HepG2 (cell line): ENCODE data around the gene SMIM13. TPM values are rescaled to one million over a fixed set of nuclear protein-coding genes. Genes with fewer than 3 reads are reported as not detected.

Experiments used
- ATF2 ChIP-seq: sonication (generic); formaldehyde crosslinking; IDR thresholded peaks from 2 replicates; pipeline ENCODE4 v1.4.0; 2020; ENCODE audit warnings: missing genetic modification reagents
- E2F5 ChIP-seq: sonication (generic); formaldehyde crosslinking; conservative IDR thresholded peaks from 2 replicates; pipeline ENCODE4 v1.4.0; 2020; ENCODE audit warnings: missing genetic modification reagents
- ELK4 ChIP-seq: sonication (generic); formaldehyde crosslinking; IDR thresholded peaks from 2 replicates; pipeline ENCODE4 v1.9.0; 2021; ENCODE audit warnings: missing genetic modification reagents, borderline replicate concordance
- FOSL2 ChIP-seq: sonication (generic); formaldehyde crosslinking; IDR thresholded peaks from 2 replicates; pipeline ENCODE4 v1.4.0; 2020; ENCODE audit warnings: missing genetic modification reagents
- GLI4 ChIP-seq: sonication (generic); formaldehyde crosslinking; IDR thresholded peaks from 2 replicates; pipeline ENCODE4 v1.5.1; 2020; ENCODE audit warnings: missing genetic modification reagents, mild to moderate bottlenecking, moderate library complexity, borderline replicate concordance
- HES4 ChIP-seq: sonication (generic); formaldehyde crosslinking; IDR thresholded peaks from 2 replicates; pipeline ENCODE4 v1.9.0; 2021; ENCODE audit warnings: mild to moderate bottlenecking, missing genetic modification reagents, borderline replicate concordance
- HNRNPLL ChIP-seq: fragments of 200-400 bp; formaldehyde crosslinking; IDR thresholded peaks from 2 replicates; pipeline ENCODE4 v1.6.1; 2017; ENCODE audit warnings: mild to moderate bottlenecking, low read depth, low read length; ENCODE audit not compliant: poor library complexity, severe bottlenecking
- IRF1 ChIP-seq: sonication (generic); formaldehyde crosslinking; IDR thresholded peaks from 2 replicates; pipeline ENCODE4 v1.4.0; 2020; ENCODE audit warnings: low read depth, mild to moderate bottlenecking, missing genetic modification reagents
- KAT7 ChIP-seq: IDR thresholded peaks from 2 replicates; pipeline ENCODE4 v1.6.1; 2018; ENCODE audit warnings: borderline replicate concordance, missing compliant biosample characterization
- NFATC3 ChIP-seq: sonication (generic); formaldehyde crosslinking; IDR thresholded peaks from 2 replicates; pipeline ENCODE4 v1.5.1; 2020; ENCODE audit warnings: mild to moderate bottlenecking, missing genetic modification reagents
- POLR2AphosphoS5 ChIP-seq: IDR thresholded peaks from 2 replicates; pipeline ENCODE4 v1.6.1; 2012; ENCODE audit warnings: low read depth, low read length
- REPIN1 ChIP-seq: sonication (generic); formaldehyde crosslinking; IDR thresholded peaks from 2 replicates; pipeline ENCODE4 v1.8.0; 2022; ENCODE audit warnings: missing genetic modification reagents, low read depth, mild to moderate bottlenecking, borderline replicate concordance
- RFXAP ChIP-seq: sonication (generic); formaldehyde crosslinking; IDR thresholded peaks from 2 replicates; pipeline ENCODE4 v1.4.0; 2020; ENCODE audit warnings: missing genetic modification reagents, borderline replicate concordance
- USF2 ChIP-seq, 2 experiments: sonication (generic) in 1 of 2; formaldehyde crosslinking in 1 of 2; IDR thresholded peaks; 2 replicates each; pipeline versions ENCODE4 v1.5.1 to v1.6.1; 2011 to 2020; ENCODE audit warnings: borderline replicate concordance in 1 of 2, low read depth in 1 of 2, low read length in 1 of 2, mild to moderate bottlenecking in 1 of 2, missing genetic modification reagents in 1 of 2, moderate library complexity in 1 of 2
- ZNF12 ChIP-seq: sonication (generic); formaldehyde crosslinking; IDR thresholded peaks from 2 replicates; pipeline ENCODE4 v1.5.0; 2020; ENCODE audit warnings: missing genetic modification reagents
- ZNF230 ChIP-seq: sonication (generic); formaldehyde crosslinking; IDR thresholded peaks from 2 replicates; pipeline ENCODE4 v1.4.0; 2020; ENCODE audit warnings: mild to moderate bottlenecking, missing genetic modification reagents
- ZNF30 ChIP-seq: sonication (generic); formaldehyde crosslinking; IDR thresholded peaks from 2 replicates; pipeline ENCODE4 v1.5.0; 2020; ENCODE audit warnings: mild to moderate bottlenecking, missing genetic modification reagents
- ZNF589 ChIP-seq: sonication (generic); formaldehyde crosslinking; conservative IDR thresholded peaks from 2 replicates; pipeline ENCODE4 v1.8.0; 2022; ENCODE audit warnings: mild to moderate bottlenecking, moderate library complexity, missing genetic modification reagents
- ZNF605 ChIP-seq: sonication (generic); formaldehyde crosslinking; IDR thresholded peaks from 2 replicates; pipeline ENCODE4 v1.8.0; 2022; ENCODE audit warnings: mild to moderate bottlenecking, missing genetic modification reagents
- ZNF607 ChIP-seq: sonication (generic); formaldehyde crosslinking; IDR thresholded peaks from 2 replicates; pipeline ENCODE4 v1.5.1; 2020; ENCODE audit warnings: missing genetic modification reagents, mild to moderate bottlenecking, borderline replicate concordance
- ZNF850 ChIP-seq: sonication (generic); formaldehyde crosslinking; conservative IDR thresholded peaks from 2 replicates; pipeline ENCODE4 v1.9.0; 2021; ENCODE audit warnings: mild to moderate bottlenecking, missing genetic modification reagents
- polyA plus RNA-seq, 8 experiments: library from polyadenylated mRNA; depleted of rRNA in 3 of 8; stranded (reverse) in 7 of 8; unstranded in 1 of 8; fragments of >200 nt; fragmentation: Illumina TruSeq in 4 of 8; extraction: Trizol in 4 of 8; gene quantifications; 2 replicates each; pipeline versions ENCODE4 v1.2.1 to v1.2.3, GENCODE V29; 2011 to 2016; ENCODE audit warnings: low read depth in 4 of 8, missing spikeins in 1 of 8, mixed read lengths in 1 of 8; ENCODE audit not compliant: insufficient read depth in 1 of 8
- total RNA-seq, 5 experiments: library from RNA; depleted of rRNA; stranded (reverse); fragments of >200 nt; fragmentation: Illumina TruSeq; extraction: Trizol; gene quantifications; 2 replicates each; pipeline ENCODE4 v1.2.3, GENCODE V29; 2016; ENCODE audit warnings: low read depth in 1 of 5

Gene SMIM13
- total and polyA plus RNA-seq, 2 of the 13 experiments (the other 11 are each of a cell fraction or from before 2014, with no cell fraction given) = 2.7 to 10.2 TPM

GRCh38 chr6:11143394-11144371 lies 50.0 kb downstream of the SMIM13 start (continued):
- TF ChIP-seq USF2 (IDR thresholded peaks at IDR 0.05; ENCODE audit: low read depth, low read length) (no peak), USF2 (CRISPR knock-in tag; IDR thresholded peaks at IDR 0.05; ENCODE audit: borderline replicate concordance) (no peak), RFXAP (CRISPR knock-in tag) (no peak), ZNF30 (no peak), ZNF230 (CRISPR knock-in tag) (no peak; the same call in 1 of the 2 replicates), ZNF12 (peak; percentile 85), NFATC3 (CRISPR knock-in tag) (no peak), POLR2AphosphoS5 (no peak), ATF2 (CRISPR knock-in tag) (peak; percentile 83; the same call in 1 of the 2 replicates), GLI4 (CRISPR knock-in tag) (peak; percentile 8; the same call in 1 of the 2 replicates), HES4 (peak; percentile 57; the same call in 1 of the 2 replicates), E2F5 (CRISPR knock-in tag) (no peak), HNRNPLL (no peak), ZNF850 (CRISPR knock-in tag) (no peak), ELK4 (CRISPR knock-in tag) (no peak), ZNF589 (CRISPR knock-in tag) (peak; percentile 80), KAT7 (CRISPR knock-in tag) (peak; percentile 29; the same call in 1 of the 2 replicates), ZNF605 (CRISPR knock-in tag) (0 out of 2 replicates have a peak, but pooled peaks have one; percentile 18), REPIN1 (CRISPR knock-in tag) (no peak), ZNF607 (CRISPR knock-in tag) (no peak; the same call in 1 of the 2 replicates), IRF1 (no peak), FOSL2 (CRISPR knock-in tag) (peak; percentile 100)
